CD4-positive, alpha-beta T cell treated with Interleukin-10 for 1 hour (primary cell): ENCODE data around the gene KCNC4.

Source experiments
- DNase-seq: peaks from one replicate; pipeline ENCODE4 v3.0.0-alpha.2; 2020

KCNC4 gene

GRCh38 chr1:110212169-110213142 is 2.3 kb downstream of the KCNC4 start:
- no peak for DNase-seq

- no peak for DNase-seq
Observed at GRCh38 chr1:110213143-110213540, 3.0 kb downstream of the KCNC4 start.

- no peak for DNase-seq
Observed at GRCh38 chr1:110214454-110215404, 4.6 kb downstream of the KCNC4 start.

- no peak for DNase-seq
Observed at GRCh38 chr1:110215621-110216515, 5.8 kb downstream of the KCNC4 start.

- no peak for DNase-seq
Observed at GRCh38 chr1:110216844-110217444, 6.8 kb downstream of the KCNC4 start.

- no peak for DNase-seq
Observed at GRCh38 chr1:110218137-110218536, 8.0 kb downstream of the KCNC4 start.

- no peak for DNase-seq
Observed at GRCh38 chr1:110218739-110219138, 8.6 kb downstream of the KCNC4 start.

- DNase-seq, result no peak
Observed at GRCh38 chr1:110220324-110220723, 10.2 kb downstream of the KCNC4 start.

GRCh38 chr1:110221119-110221518 is 11.0 kb downstream of the KCNC4 start:
- DNase-seq, result no peak

GRCh38 chr1:110223127-110223526 is 13.0 kb downstream of the KCNC4 start:
- DNase-seq, result no peak

- DNase-seq, result no peak
Observed at GRCh38 chr1:110223581-110223980, 13.5 kb downstream of the KCNC4 start.

- DNase-seq, result no peak
Observed at GRCh38 chr1:110224240-110224995, 14.3 kb downstream of the KCNC4 start.

- DNase-seq, result no peak
Observed at GRCh38 chr1:110225212-110225611, 15.1 kb downstream of the KCNC4 start.

- no peak for DNase-seq
Observed at GRCh38 chr1:110225756-110226404, 15.8 kb downstream of the KCNC4 start.

GRCh38 chr1:110227774-110228173 is 17.7 kb downstream of the KCNC4 start:
- DNase-seq, result no peak

- DNase-seq, result no peak
Observed at GRCh38 chr1:110228381-110228780, 18.3 kb downstream of the KCNC4 start.

GRCh38 chr1:110228869-110229268 is 18.8 kb downstream of the KCNC4 start:
- DNase-seq, result no peak

GRCh38 chr1:110229348-110230001 is 19.4 kb downstream of the KCNC4 start:
- DNase-seq, result no peak

GRCh38 chr1:110230381-110231199 is 20.5 kb downstream of the KCNC4 start:
- DNase-seq, result no peak
